CD14-positive monocyte (primary cell): ENCODE measurements around the gene EXOC4. TPM values are rescaled to one million over a fixed set of nuclear protein-coding genes. Genes with fewer than 3 reads are reported as not detected.

Source experiments
- DNase-seq, 3 donors: peaks; one replicate each; pipeline ENCODE4 v3.0.0-alpha.2; 2011 to 2022
- H2AFZ ChIP-seq: 2 replicates; pipeline ENCODE4 v1.6.0; 2012; ENCODE audit warnings: mild to moderate bottlenecking, low read depth, low read length, inconsistent platforms; ENCODE audit not compliant: insufficient read depth, poor library complexity, severe bottlenecking
- H3K27ac ChIP-seq, 2 donors: 1 replicate in 1 of 2; 2 replicates in 1 of 2; pipeline ENCODE4 v1.5.1; 2012 to 2013; ENCODE audit warnings: low read length in 2 of 2, control low read depth in 1 of 2, inconsistent platforms in 1 of 2, low read depth in 1 of 2, mild to moderate bottlenecking in 1 of 2
- H3K27me3 ChIP-seq, 2 donors: one replicate each; pipeline versions ENCODE4 v1.6.0 to v1.6.1; 2011 to 2013; ENCODE audit warnings: low read length in 2 of 2; ENCODE audit not compliant: control insufficient read depth in 2 of 2, insufficient read depth in 2 of 2
- H3K36me3 ChIP-seq, 2 donors: replicated peaks in 1 of 2; 1 replicate in 1 of 2; 2 replicates in 1 of 2; pipeline versions ENCODE4 v1.5.1 to v1.6.1; 2012 to 2013; ENCODE audit warnings: low read length in 2 of 2, control low read depth in 1 of 2, inconsistent platforms in 1 of 2, mild to moderate bottlenecking in 1 of 2; ENCODE audit not compliant: insufficient read depth in 2 of 2, control insufficient read depth in 1 of 2
- H3K4me1 ChIP-seq, 2 donors: 1 replicate in 1 of 2; 2 replicates in 1 of 2; pipeline versions ENCODE4 v1.5.1 to v1.6.1; 2012 to 2013; ENCODE audit warnings: low read length in 2 of 2, control low read depth in 1 of 2, inconsistent platforms in 1 of 2, mild to moderate bottlenecking in 1 of 2, moderate library complexity in 1 of 2; ENCODE audit not compliant: insufficient read depth in 2 of 2, control insufficient read depth in 1 of 2
- H3K4me2 ChIP-seq: replicated peaks from 2 replicates; pipeline ENCODE3; 2012; ENCODE audit warnings: low read length, moderate library complexity, mild to moderate bottlenecking; ENCODE audit not compliant: poor library complexity, severe bottlenecking; ENCODE audit errors: extremely low read depth
- H3K4me3 ChIP-seq, 3 experiments: fragments of 200-600 bp in 1 of 3; sonication (generic) in 1 of 3; replicated peaks in 1 of 3; 1 replicate in 2 of 3; 2 replicates in 1 of 3; pipeline ENCODE4 v1.5.1; 2011 to 2013; ENCODE audit warnings: low read length in 3 of 3, mild to moderate bottlenecking in 3 of 3, control low read depth in 2 of 3, low read depth in 2 of 3, inconsistent platforms in 1 of 3, moderate library complexity in 1 of 3
- H3K79me2 ChIP-seq: 2 replicates; pipeline ENCODE4 v1.6.0; 2012; ENCODE audit warnings: mild to moderate bottlenecking, control low read depth, inconsistent platforms, low read length, moderate library complexity; ENCODE audit not compliant: insufficient read depth
- H3K9ac ChIP-seq: 2 replicates; pipeline ENCODE4 v1.6.0; 2017; ENCODE audit warnings: low read length, mild to moderate bottlenecking; ENCODE audit not compliant: insufficient read depth, poor library complexity, severe bottlenecking
- H3K9me3 ChIP-seq, 2 donors: replicated peaks in 1 of 2; 1 replicate in 1 of 2; 2 replicates in 1 of 2; pipeline versions ENCODE4 v1.5.1 to v1.6.1; 2012 to 2013; ENCODE audit warnings: low read length in 2 of 2, control low read depth in 1 of 2; ENCODE audit not compliant: control insufficient read depth in 1 of 2, insufficient read depth in 1 of 2
- H4K20me1 ChIP-seq: 2 replicates; pipeline ENCODE4 v1.6.0; 2012; ENCODE audit warnings: mild to moderate bottlenecking, low read length, control low read depth, moderate library complexity; ENCODE audit not compliant: insufficient read depth
- H3K27ac Mint-ChIP-seq, 7 donors: one replicate each; pipeline ENCODE4 v1.8.0; 2020; ENCODE audit warnings: mild to moderate bottlenecking in 7 of 7, mixed read lengths in 7 of 7, moderate library complexity in 6 of 7, inconsistent platforms in 2 of 7
- H3K27me3 Mint-ChIP-seq, 3 donors: one replicate each; pipeline ENCODE4 v1.8.0; 2021 to 2022; ENCODE audit warnings: low read depth in 3 of 3, mild to moderate bottlenecking in 3 of 3, mixed read lengths in 3 of 3, moderate library complexity in 3 of 3, inconsistent platforms in 1 of 3
- H3K36me3 Mint-ChIP-seq, 2 donors: one replicate each; pipeline ENCODE4 v1.8.0; 2020; ENCODE audit warnings: mixed read lengths in 2 of 2, inconsistent platforms in 1 of 2, mild to moderate bottlenecking in 1 of 2
- H3K4me1 Mint-ChIP-seq: one replicate; pipeline ENCODE4 v1.8.0; 2020; ENCODE audit warnings: mild to moderate bottlenecking, mixed read lengths
- H3K4me3 Mint-ChIP-seq, 2 donors: one replicate each; pipeline ENCODE4 v1.8.0; 2020; ENCODE audit warnings: mild to moderate bottlenecking in 2 of 2, mixed read lengths in 2 of 2, moderate library complexity in 1 of 2
- H3K9me3 Mint-ChIP-seq, 7 donors: one replicate each; pipeline ENCODE4 v1.8.0; 2020 to 2022; ENCODE audit warnings: mixed read lengths in 7 of 7, mild to moderate bottlenecking in 6 of 7, moderate library complexity in 6 of 7, inconsistent platforms in 2 of 7
- WGBS: methylation state at CpG from one replicate; pipeline ENCODE4 v1.1.5; 2013; ENCODE audit warnings: missing lambda C conversion rate; ENCODE audit not compliant: insufficient coverage; 5-methylcytosine and 5-hydroxymethylcytosine counted together
- intact Hi-C, 2 donors: fragments of 100-400 bp; cut with micrococcal nuclease; formaldehyde crosslinking; loops; one replicate each; pipeline versions ENCODE4 v1.15.0 to v1.15.1; 2023
- polyA plus RNA-seq, 3 donors: library from polyadenylated mRNA; depleted of rRNA in 1 of 3; unstranded in 2 of 3; stranded (reverse) in 1 of 3; fragments of 300-500 nt in 2 of 3; fragments of >200 nt in 1 of 3; fragmentation: Illumina TruSeq in 2 of 3; gene quantifications; 1 replicate in 2 of 3; 2 replicates in 1 of 3; pipeline ENCODE4 v1.2.3, GENCODE V29; 2012 to 2021
- TF ChIP-seq, protein P1 (sequence below): fragments of 200-600 bp; IDR thresholded peaks from one replicate; pipeline ENCODE4 v1.8.0; 2022; ENCODE audit warnings: antibody characterized with exemption, mild to moderate bottlenecking

The EXOC4 gene
- polyA plus RNA-seq, 3 donors, result 20.6 to 22.3 (median 22.3) TPM

DNA sequence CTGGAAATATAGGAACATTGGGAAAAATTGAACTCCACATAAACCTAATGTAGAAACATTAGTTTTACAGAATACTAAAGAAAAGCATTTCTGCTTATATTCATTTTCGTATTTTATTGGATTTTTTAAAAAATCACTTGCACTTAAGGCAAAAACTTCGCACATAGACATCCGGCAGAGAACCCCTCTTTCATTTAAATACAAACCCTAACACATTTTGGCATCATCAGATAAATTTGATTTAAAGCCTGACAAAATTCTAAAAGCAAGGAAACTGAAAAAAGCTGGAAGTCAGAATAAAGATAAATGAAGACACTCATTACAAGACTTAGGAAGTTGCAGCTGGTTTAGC lies 396 bp upstream of the EXOC4 start:
- Histone ChIP-seq H3K27ac (no peak overlapping the region), H3K9ac (no peak overlapping the region), H3K4me1 (peaks cover 27 to 33% of the 10 kb centered on the region in 2 donors), H3K4me3 (no peak overlapping the region), H4K20me1 (no peaks in the 10 kb centered on the region), H3K4me2 (peak overlapping the region; percentile 11), H3K79me2 (peaks cover 31% of the 10 kb centered on the region), H2AFZ (no peak overlapping the region), H3K27me3 (no peaks in the 10 kb centered on the region), H3K9me3 (no peaks in the 10 kb centered on the region), H3K36me3 (no peaks in the 10 kb centered on the region)
- H3K27me3 Mint-ChIP-seq, result no peaks in the 10 kb centered on the region
- DNase-seq, result no peak
- H3K4me1 Mint-ChIP-seq, result peaks cover 30% of the 10 kb centered on the region
- peaks cover 0 to 3% (median 0%) of the 10 kb centered on the region in 7 donors for H3K9me3 Mint-ChIP-seq
- TF ChIP-seq, protein P1, sequence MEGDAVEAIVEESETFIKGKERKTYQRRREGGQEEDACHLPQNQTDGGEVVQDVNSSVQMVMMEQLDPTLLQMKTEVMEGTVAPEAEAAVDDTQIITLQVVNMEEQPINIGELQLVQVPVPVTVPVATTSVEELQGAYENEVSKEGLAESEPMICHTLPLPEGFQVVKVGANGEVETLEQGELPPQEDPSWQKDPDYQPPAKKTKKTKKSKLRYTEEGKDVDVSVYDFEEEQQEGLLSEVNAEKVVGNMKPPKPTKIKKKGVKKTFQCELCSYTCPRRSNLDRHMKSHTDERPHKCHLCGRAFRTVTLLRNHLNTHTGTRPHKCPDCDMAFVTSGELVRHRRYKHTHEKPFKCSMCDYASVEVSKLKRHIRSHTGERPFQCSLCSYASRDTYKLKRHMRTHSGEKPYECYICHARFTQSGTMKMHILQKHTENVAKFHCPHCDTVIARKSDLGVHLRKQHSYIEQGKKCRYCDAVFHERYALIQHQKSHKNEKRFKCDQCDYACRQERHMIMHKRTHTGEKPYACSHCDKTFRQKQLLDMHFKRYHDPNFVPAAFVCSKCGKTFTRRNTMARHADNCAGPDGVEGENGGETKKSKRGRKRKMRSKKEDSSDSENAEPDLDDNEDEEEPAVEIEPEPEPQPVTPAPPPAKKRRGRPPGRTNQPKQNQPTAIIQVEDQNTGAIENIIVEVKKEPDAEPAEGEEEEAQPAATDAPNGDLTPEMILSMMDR, result no peak
- peak overlapping the region in 1 of 2 donors; percentile 84 for H3K4me3 Mint-ChIP-seq
- peaks cover 0 to 2% of the 10 kb centered on the region in 2 donors for H3K36me3 Mint-ChIP-seq
- intact Hi-C loops, result loop anchor here (5.0 to 10.0 kb wide), 2 partner anchors 170 to 1062 kb away; partner anchors contain the start of genes SLC35B4 (in 2 of the 2) and CHCHD3 (in 1 of the 2)
- WGBS, result no CpG with 5 or more reads among the region's 3 CpGs
- peak overlapping the region in 1 of 7 donors; percentile 93 for H3K27ac Mint-ChIP-seq

DNA sequence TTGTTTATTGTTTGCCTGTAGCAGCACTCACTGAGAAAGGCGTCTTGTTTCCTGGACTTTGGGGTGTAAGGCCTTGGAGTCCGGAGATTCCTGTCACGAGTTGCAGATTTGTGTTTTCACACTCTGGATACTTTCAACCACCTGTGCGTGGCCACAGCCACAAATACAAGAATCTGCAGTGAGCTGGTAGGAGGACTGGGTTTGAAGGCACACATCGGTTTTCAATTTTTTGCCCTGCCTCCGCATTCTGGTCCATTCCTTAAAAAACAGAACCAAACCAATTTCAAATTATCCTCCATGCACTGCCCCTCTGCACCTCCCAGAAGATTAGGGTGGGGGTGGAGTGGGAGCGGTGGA lies 619 bp downstream of the EXOC4 start:
- Histone ChIP-seq H3K4me3 (peak overlapping the region; percentile 85 to 91 (median 91)), H2AFZ (peak overlapping the region; percentile 95), H3K4me2 (peak overlapping the region; percentile 91), H3K9me3 (no peaks in the 10 kb centered on the region), H3K4me1 (peaks cover 27 to 33% of the 10 kb centered on the region in 2 donors), H3K36me3 (no peaks in the 10 kb centered on the region), H3K27me3 (no peaks in the 10 kb centered on the region), H3K27ac (peak overlapping the region; percentile 65 to 96), H3K9ac (peak overlapping the region; percentile 94), H4K20me1 (no peaks in the 10 kb centered on the region), H3K79me2 (peaks cover 41% of the 10 kb centered on the region)
- H3K9me3 Mint-ChIP-seq, result peaks cover 0 to 2% (median 0%) of the 10 kb centered on the region in 7 donors
- peak overlapping the region; percentile 87 to 99 (median 97) for H3K27ac Mint-ChIP-seq
- intact Hi-C loops, result loop anchor here (5.0 to 10.0 kb wide), 2 partner anchors 171 to 1061 kb away; partner anchors contain the start of genes SLC35B4 (in 2 of the 2) and CHCHD3 (in 1 of the 2)
- TF ChIP-seq, protein P1, result no peak
- peaks cover 30% of the 10 kb centered on the region for H3K4me1 Mint-ChIP-seq
- H3K27me3 Mint-ChIP-seq, result no peaks in the 10 kb centered on the region
- peaks cover 0 to 2% of the 10 kb centered on the region in 2 donors for H3K36me3 Mint-ChIP-seq
- peak in 1 of 3 donors; percentile 26 for DNase-seq
- peak overlapping the region; percentile 84 to 91 for H3K4me3 Mint-ChIP-seq
- WGBS, result no CpG with 5 or more reads among the region's 7 CpGs
